CD4-positive, alpha-beta memory T cell (primary cell): ENCODE measurements around the gene HMGN2. TPM values are rescaled to one million over a fixed set of nuclear protein-coding genes. Genes with fewer than 3 reads are reported as not detected.

Experiments
- CTCF ChIA-PET: fragments of 350-600 bp; sonication (Branson Sonifier 250); formaldehyde crosslinking; loops from one replicate; lab custom pipeline; 2021; ENCODE audit warnings: inconsistent platforms; ENCODE audit not compliant: partially characterized antibody; lab: Charles Lee
- POLR2A ChIA-PET: fragments of 350-600 bp; sonication (Branson Sonifier 250); formaldehyde crosslinking; loops from one replicate; lab custom pipeline; 2021; ENCODE audit not compliant: partially characterized antibody; lab: Charles Lee
- DNase-seq, 5 donors: peaks; one replicate each; pipeline versions ENCODE4 v3.0.0 to v3.0.0-alpha.2; 2020 to 2022; ENCODE audit warnings: mixed read lengths in 1 of 5
- H3K27ac ChIP-seq: one replicate; pipeline ENCODE4 v1.7.0; 2013; ENCODE audit warnings: low read depth, low read length
- H3K27me3 ChIP-seq: 2 replicates; pipeline ENCODE4 v1.7.0; 2013; ENCODE audit warnings: mild to moderate bottlenecking, low read length, moderate library complexity; ENCODE audit not compliant: insufficient read depth
- H3K36me3 ChIP-seq: 2 replicates; pipeline ENCODE4 v1.7.0; 2013; ENCODE audit warnings: mild to moderate bottlenecking, low read length, moderate library complexity; ENCODE audit not compliant: insufficient read depth
- H3K4me1 ChIP-seq: 2 replicates; pipeline ENCODE4 v1.7.0; 2013; ENCODE audit warnings: mild to moderate bottlenecking, low read length, moderate library complexity; ENCODE audit not compliant: insufficient read depth
- H3K4me3 ChIP-seq, 2 donors: one replicate each; pipeline ENCODE4 v1.7.0; 2013; ENCODE audit warnings: low read length in 2 of 2, mild to moderate bottlenecking in 1 of 2
- H3K9me3 ChIP-seq, 2 donors: one replicate each; pipeline ENCODE4 v1.7.0; 2013; ENCODE audit warnings: low read length in 2 of 2, control low read depth in 1 of 2; ENCODE audit not compliant: control insufficient read depth in 1 of 2
- H3K27ac Mint-ChIP-seq, 7 donors: one replicate each; pipeline ENCODE4 v1.8.0; 2020 to 2021; ENCODE audit warnings: mixed read lengths in 7 of 7, mild to moderate bottlenecking in 6 of 7, inconsistent platforms in 3 of 7, moderate library complexity in 3 of 7
- H3K27me3 Mint-ChIP-seq, 2 donors: one replicate each; pipeline ENCODE4 v1.8.0; 2020 to 2021; ENCODE audit warnings: mixed read lengths in 2 of 2
- H3K36me3 Mint-ChIP-seq, 2 donors: one replicate each; pipeline ENCODE4 v1.8.0; 2020 to 2021; ENCODE audit warnings: mixed read lengths in 2 of 2, inconsistent platforms in 1 of 2, mild to moderate bottlenecking in 1 of 2
- H3K4me1 Mint-ChIP-seq, 4 donors: one replicate each; pipeline ENCODE4 v1.8.0; 2020 to 2021; ENCODE audit warnings: mixed read lengths in 4 of 4, mild to moderate bottlenecking in 1 of 4
- H3K4me3 Mint-ChIP-seq, 8 donors: one replicate each; pipeline ENCODE4 v1.8.0; 2020 to 2021; ENCODE audit warnings: mixed read lengths in 8 of 8, mild to moderate bottlenecking in 7 of 8, moderate library complexity in 6 of 8, inconsistent platforms in 3 of 8
- H3K9me3 Mint-ChIP-seq, 8 donors: one replicate each; pipeline ENCODE4 v1.8.0; 2020 to 2021; ENCODE audit warnings: mixed read lengths in 8 of 8, mild to moderate bottlenecking in 5 of 8, inconsistent platforms in 3 of 8, moderate library complexity in 1 of 8
- intact Hi-C: fragments of 100-400 bp; cut with micrococcal nuclease; formaldehyde crosslinking; loops from one replicate; pipeline ENCODE4 v1.15.1; 2023
- polyA plus RNA-seq, 2 donors: library from polyadenylated mRNA; unstranded; fragments of 300-500 nt; fragmentation: Illumina TruSeq; gene quantifications; one replicate each; pipeline ENCODE4 v1.2.3, GENCODE V29; 2021
- total RNA-seq, 2 experiments: library from RNA; stranded (reverse); gene quantifications; one replicate each; pipeline ENCODE4 v1.2.3, GENCODE V29; 2021

The HMGN2 gene
- total and polyA plus RNA-seq, 4 experiments from 2014 or later: 341 to 681 (median 464) TPM

DNA sequence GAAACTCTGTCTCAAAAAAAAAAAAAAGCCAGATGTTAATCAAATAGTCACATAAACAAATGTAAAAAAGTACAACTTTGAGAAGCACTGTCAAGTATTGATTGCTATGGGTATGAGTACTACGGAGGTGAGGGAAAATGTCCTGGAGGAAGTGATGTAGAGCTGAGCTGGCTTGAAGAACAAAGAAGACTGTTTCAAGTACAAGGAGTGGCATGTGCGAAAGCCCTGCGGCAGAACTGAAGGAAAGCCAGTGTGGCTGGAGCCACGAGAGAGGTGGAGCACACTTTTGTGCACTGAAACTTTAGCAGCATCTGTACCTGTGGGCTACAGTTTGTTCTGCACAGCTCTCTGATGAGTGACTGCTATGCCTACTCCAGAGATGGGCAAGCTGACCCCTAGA, 51.9 kb downstream of the HMGN2 start:
- Mint-ChIP-seq H3K4me3 (no peak overlapping the region), H3K27me3 (peaks cover 0 to 4% of the 10 kb centered on the region in 2 donors), H3K27ac (no peak overlapping the region), H3K9me3 (no peaks in the 10 kb centered on the region), H3K4me1 (peaks cover 4 to 10% (median 5%) of the 10 kb centered on the region in 4 donors), H3K36me3 (peaks cover 0 to under 1% of the 10 kb centered on the region in 2 donors)
- no peaks in the 10 kb centered on the region for H3K9me3 ChIP-seq
- no peak overlapping the region for H3K4me3 ChIP-seq
- ChIA-PET CTCF (interaction anchor here (1.1 to 10.2 kb wide), 3 partner anchors 16 to 24 kb away, joined by 3 to 93 read pairs (median 4); no protein-coding TSS in a partner anchor), POLR2A (interaction anchor here (0.8 to 1.0 kb wide), 3 partner anchors 11 to 24 kb away, joined by 3 read pairs; no protein-coding TSS in a partner anchor)
- no peaks in the 10 kb centered on the region for H3K36me3 ChIP-seq
- intact Hi-C loops: no loop called here
- no peak overlapping the region for H3K27ac ChIP-seq
- H3K4me1 ChIP-seq: peaks cover 2% of the 10 kb centered on the region
- no peak for DNase-seq
- H3K27me3 ChIP-seq: no peaks in the 10 kb centered on the region

Other genes starting within 250 kb of the HMGN2 start
- gene CEP85, start 238.2 kb upstream of the HMGN2 start, total RNA-seq: 10 to 100 TPM; 20.4 to 21.9 TPM
- gene CEP85, start 238.2 kb upstream of the HMGN2 start, polyA plus RNA-seq: 1 to 10 TPM; 6.7 to 9.4 TPM
- 100 to 1,000 TPM; 293 to 305 TPM for gene SH3BGRL3, start 192.4 kb upstream of the HMGN2 start, total RNA-seq
- gene SH3BGRL3, start 192.4 kb upstream of the HMGN2 start, polyA plus RNA-seq: 1,000 to 10,000 TPM in 1 of 2 donors, 100 to 1,000 TPM in 1; 979 to 1,531 TPM
- 100 to 1,000 TPM; 115 to 117 TPM for gene UBXN11, start 165.8 kb upstream of the HMGN2 start, total RNA-seq
- gene UBXN11, start 165.8 kb upstream of the HMGN2 start, polyA plus RNA-seq: 10 to 100 TPM; 13.3 to 17.4 TPM
- 1,000 to 10,000 TPM; 1,302 to 1,324 TPM for gene CD52, start 154.5 kb upstream of the HMGN2 start, total RNA-seq
- gene CD52, start 154.5 kb upstream of the HMGN2 start, polyA plus RNA-seq: over 10,000 TPM in 1 of 2 donors, 1,000 to 10,000 TPM in 1; 8,660 to 12,303 TPM
- gene CRYBG2, start 118.3 kb upstream of the HMGN2 start, total RNA-seq: 1 to 10 TPM; 5.7 to 6.7 TPM
- gene CRYBG2, start 118.3 kb upstream of the HMGN2 start, polyA plus RNA-seq: 1 to 10 TPM in 1 of 2 donors, under 1 TPM in 1; 0.27 to 3.8 TPM
- gene ZNF683, start 99.7 kb upstream of the HMGN2 start, total RNA-seq: not detected
- gene ZNF683, start 99.7 kb upstream of the HMGN2 start, polyA plus RNA-seq: under 1 TPM; 0.49 to 0.63 TPM
- gene LIN28A, start 61.6 kb upstream of the HMGN2 start, total RNA-seq: not detected
- not detected for gene LIN28A, start 61.6 kb upstream of the HMGN2 start, polyA plus RNA-seq
- 10 to 100 TPM; 44.4 to 46.2 TPM for gene DHDDS, start 40.1 kb upstream of the HMGN2 start, total RNA-seq
- gene DHDDS, start 40.1 kb upstream of the HMGN2 start, polyA plus RNA-seq: 10 to 100 TPM; 23.3 to 26.7 TPM
- gene RPS6KA1, start 57.3 kb downstream of the HMGN2 start, total RNA-seq: 100 to 1,000 TPM; 106 to 108 TPM
- 100 to 1,000 TPM; 180 to 215 TPM for gene RPS6KA1, start 57.3 kb downstream of the HMGN2 start, polyA plus RNA-seq
- gene ARID1A, start 223.6 kb downstream of the HMGN2 start, total RNA-seq: 100 to 1,000 TPM; 112 to 127 TPM
- gene ARID1A, start 223.6 kb downstream of the HMGN2 start, polyA plus RNA-seq: 10 to 100 TPM in 1 of 2 donors, 1 to 10 TPM in 1; 4.2 to 30.4 TPM